HG02852 (cell line): ENCODE data around the gene TSHZ2.

Experiments
- ATAC-seq: cut with Tn5 transposase; IDR thresholded peaks from one replicate; pipeline ENCODE4 v1.9.1; 2021; ENCODE audit warnings: mild to moderate bottlenecking, moderate library complexity; ENCODE audit not compliant: unreplicated experiment

Gene TSHZ2

GRCh38 chr20:53157443-53158408 is 185.6 kb downstream of the TSHZ2 start:
- peak; percentile 67 for ATAC-seq

- no peak for ATAC-seq
Observed at GRCh38 chr20:53159160-53159559, 187.0 kb downstream of the TSHZ2 start.

- ATAC-seq = no peak
Observed at GRCh38 chr20:53161073-53161472, 188.9 kb downstream of the TSHZ2 start.

GRCh38 chr20:53161473-53161872 is 189.3 kb downstream of the TSHZ2 start:
- no peak for ATAC-seq

GRCh38 chr20:53162251-53162835 is 190.2 kb downstream of the TSHZ2 start:
- no peak for ATAC-seq

- no peak for ATAC-seq
Observed at GRCh38 chr20:53163486-53163885, 191.3 kb downstream of the TSHZ2 start.

- ATAC-seq = no peak
Observed at GRCh38 chr20:53164072-53164471, 191.9 kb downstream of the TSHZ2 start.

GRCh38 chr20:53165452-53165851 is 193.3 kb downstream of the TSHZ2 start:
- ATAC-seq = no peak

- no peak for ATAC-seq
Observed at GRCh38 chr20:53168491-53168890, 196.3 kb downstream of the TSHZ2 start.

- ATAC-seq = no peak
Observed at GRCh38 chr20:53170196-53170595, 198.0 kb downstream of the TSHZ2 start.

- no peak for ATAC-seq
Observed at GRCh38 chr20:53171065-53171464, 198.9 kb downstream of the TSHZ2 start.

- ATAC-seq = no peak
Observed at GRCh38 chr20:53174454-53174853, 202.3 kb downstream of the TSHZ2 start.

GRCh38 chr20:53175135-53175780 is 203.1 kb downstream of the TSHZ2 start:
- ATAC-seq = no peak

- no peak for ATAC-seq
Observed at GRCh38 chr20:53176134-53176533, 204.0 kb downstream of the TSHZ2 start.

GRCh38 chr20:53177687-53178086 is 205.5 kb downstream of the TSHZ2 start:
- ATAC-seq = no peak

- no peak for ATAC-seq
Observed at GRCh38 chr20:53179749-53180148, 207.6 kb downstream of the TSHZ2 start.

- no peak for ATAC-seq
Observed at GRCh38 chr20:53180928-53181362, 208.8 kb downstream of the TSHZ2 start.

GRCh38 chr20:53181866-53182376 is 209.8 kb downstream of the TSHZ2 start:
- ATAC-seq = no peak

- ATAC-seq = no peak
Observed at GRCh38 chr20:53183181-53183580, 211.0 kb downstream of the TSHZ2 start.

- ATAC-seq = no peak
Observed at GRCh38 chr20:53186635-53187034, 214.5 kb downstream of the TSHZ2 start.

- ATAC-seq = no peak
Observed at GRCh38 chr20:53187392-53188068, 215.4 kb downstream of the TSHZ2 start.
